GM18499 (cell line): Measurements from ENCODE around the gene PRDM16.

Source experiments
- ATAC-seq: cut with Tn5 transposase; IDR thresholded peaks from one replicate; pipeline ENCODE4 v1.9.1; 2021; ENCODE audit warnings: moderate number of reproducible peaks; ENCODE audit not compliant: insufficient read depth, unreplicated experiment

Gene PRDM16

DNA sequence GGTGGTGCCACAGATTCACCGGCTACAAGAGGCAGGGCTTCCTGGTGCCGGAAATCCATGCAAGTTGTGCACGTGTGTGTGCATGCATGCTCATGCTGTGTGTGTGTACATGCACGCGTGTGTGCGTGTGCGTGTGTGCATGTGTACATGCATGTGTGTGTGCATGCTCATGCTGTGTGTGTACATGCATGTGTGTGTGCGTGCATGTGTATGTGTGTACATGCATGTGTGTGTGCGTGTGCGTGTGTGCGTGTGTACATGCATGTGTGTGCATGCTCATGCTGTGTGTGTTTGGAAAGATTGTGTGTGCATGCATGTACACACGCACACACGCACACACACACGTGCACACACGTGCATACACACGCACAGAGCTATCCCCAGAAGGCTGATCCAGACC lies 48.9 kb downstream of the PRDM16 start:
- no peak for ATAC-seq

- ATAC-seq: no peak
Measured at GRCh38 chr1:3119061-3119460, 50.1 kb downstream of the PRDM16 start.

DNA sequence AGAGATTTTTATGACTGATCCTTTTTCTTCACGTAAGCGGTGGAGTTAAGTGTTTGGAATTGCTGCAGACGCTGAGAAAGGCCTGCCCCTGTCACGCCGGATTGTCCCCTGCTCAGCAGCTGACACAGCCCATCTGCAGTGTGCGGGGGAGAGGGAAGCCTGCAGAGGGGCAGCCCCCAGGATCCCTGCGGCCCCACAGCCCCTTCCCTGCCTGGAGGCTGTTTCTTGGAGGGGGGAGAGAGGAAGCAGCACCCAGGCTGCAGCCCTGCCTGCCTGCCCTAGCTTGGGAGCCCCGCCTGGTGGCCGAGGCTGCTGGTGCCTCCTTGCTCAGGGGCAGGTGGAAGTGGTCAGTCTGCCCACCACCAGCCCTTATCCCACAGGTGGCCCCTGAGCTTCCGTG lies 50.7 kb downstream of the PRDM16 start:
- no peak for ATAC-seq

DNA sequence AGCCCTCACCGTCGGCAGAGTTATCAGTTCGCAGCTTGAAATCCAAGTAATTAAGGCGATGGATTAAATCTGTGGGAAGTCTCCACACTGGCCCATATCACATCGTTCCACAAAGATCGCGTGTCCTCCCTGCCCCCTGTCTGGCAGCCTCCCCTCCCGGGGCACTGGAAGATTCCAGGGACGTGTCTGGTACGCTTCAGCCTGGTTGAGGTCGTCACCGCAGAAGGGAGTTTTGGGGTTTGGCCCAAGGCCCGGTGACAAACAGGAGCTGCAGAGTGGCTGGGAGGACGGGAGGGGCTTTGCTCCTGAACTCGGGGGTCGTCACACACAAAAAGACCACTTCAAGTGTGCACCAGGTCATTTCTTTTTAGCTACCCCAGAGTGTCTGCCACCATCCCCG lies 51.1 kb downstream of the PRDM16 start:
- ATAC-seq: no peak

- ATAC-seq: no peak
Measured at GRCh38 chr1:3120994-3121393, 52.0 kb downstream of the PRDM16 start.

- ATAC-seq: no peak
Measured at GRCh38 chr1:3121401-3122210, 52.6 kb downstream of the PRDM16 start.

DNA sequence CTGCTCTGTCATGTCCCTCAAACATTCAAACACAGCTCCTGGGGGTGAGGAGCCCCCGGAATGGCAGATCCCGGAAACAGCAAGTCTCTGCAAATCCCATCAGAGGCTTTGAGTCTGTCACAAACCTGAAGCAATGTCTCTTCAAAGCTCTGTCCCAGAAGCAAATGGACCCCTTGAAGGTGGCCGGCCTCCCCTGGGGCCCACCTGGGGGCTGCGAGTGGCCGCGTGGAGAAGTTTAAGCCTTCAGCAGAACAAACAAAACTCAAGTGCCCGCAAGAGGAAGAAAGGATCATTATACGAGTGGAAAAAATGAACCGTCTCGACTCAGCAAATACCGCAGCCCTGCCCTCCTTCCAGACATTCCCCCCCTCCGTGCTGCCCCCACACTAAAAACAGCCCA lies 53.3 kb downstream of the PRDM16 start:
- no peak for ATAC-seq

GRCh38 chr1:3124246-3124645 lies 55.2 kb downstream of the PRDM16 start:
- no peak for ATAC-seq

DNA sequence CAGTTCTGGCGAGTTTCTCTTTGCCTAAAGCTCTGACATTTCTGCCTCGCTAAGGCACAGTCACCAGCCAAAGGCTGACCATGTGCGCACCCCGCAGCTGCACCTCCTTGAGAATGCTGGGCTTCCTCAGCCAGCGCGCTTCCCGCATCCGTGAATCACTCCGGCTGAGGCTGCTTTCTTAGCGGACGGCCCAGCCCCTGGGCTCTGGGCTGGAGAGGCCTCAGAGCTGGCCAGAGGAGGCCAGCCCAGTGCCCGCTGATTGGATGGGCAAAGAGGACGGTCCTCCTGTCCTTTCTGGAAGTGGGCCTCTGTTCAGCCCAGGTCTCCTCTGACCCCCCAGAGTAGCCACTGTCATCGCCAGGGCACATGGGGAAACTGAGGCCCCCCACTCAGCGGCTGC lies 56.1 kb downstream of the PRDM16 start:
- ATAC-seq: no peak

DNA sequence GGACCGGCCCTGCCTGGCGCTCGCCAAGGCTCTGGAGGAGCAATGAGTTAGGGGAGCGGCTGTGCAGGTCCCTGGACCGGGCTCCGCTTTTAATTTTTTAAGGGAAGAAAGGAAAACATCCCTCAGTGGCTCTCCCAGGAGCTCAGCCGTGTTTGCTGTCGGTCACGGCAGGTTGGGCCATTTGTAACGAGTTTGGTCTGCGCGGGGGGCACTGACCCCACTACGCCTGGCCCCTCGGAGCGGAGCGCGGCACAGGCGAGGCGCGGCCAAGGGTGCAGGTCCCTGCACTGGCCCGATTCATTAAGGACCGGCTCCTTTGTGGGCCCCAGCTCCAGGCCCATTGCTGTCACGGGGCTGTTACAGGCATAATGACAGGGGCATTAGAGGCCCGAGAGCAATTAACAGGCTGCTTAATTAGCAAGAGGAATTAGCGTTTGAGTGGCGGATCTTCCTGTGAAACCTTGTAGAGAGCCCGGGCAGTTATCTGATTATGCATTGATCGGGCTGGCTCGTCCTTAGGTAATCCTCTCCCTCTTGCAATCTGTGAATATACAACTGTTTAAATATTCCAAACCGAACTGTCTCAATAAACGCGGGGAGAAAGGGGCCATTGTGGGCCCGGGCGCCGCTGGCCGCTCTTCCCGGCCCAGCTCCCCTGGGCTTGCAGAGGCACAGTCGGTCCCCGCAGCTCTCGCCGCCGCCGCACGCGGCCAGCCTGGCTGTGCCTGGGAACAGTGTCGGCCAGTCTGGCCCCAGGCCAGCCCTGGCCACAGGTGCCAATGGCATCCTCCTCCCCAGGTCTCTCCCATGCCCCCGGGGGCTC lies 56.8 kb downstream of the PRDM16 start:
- no peak for ATAC-seq

DNA sequence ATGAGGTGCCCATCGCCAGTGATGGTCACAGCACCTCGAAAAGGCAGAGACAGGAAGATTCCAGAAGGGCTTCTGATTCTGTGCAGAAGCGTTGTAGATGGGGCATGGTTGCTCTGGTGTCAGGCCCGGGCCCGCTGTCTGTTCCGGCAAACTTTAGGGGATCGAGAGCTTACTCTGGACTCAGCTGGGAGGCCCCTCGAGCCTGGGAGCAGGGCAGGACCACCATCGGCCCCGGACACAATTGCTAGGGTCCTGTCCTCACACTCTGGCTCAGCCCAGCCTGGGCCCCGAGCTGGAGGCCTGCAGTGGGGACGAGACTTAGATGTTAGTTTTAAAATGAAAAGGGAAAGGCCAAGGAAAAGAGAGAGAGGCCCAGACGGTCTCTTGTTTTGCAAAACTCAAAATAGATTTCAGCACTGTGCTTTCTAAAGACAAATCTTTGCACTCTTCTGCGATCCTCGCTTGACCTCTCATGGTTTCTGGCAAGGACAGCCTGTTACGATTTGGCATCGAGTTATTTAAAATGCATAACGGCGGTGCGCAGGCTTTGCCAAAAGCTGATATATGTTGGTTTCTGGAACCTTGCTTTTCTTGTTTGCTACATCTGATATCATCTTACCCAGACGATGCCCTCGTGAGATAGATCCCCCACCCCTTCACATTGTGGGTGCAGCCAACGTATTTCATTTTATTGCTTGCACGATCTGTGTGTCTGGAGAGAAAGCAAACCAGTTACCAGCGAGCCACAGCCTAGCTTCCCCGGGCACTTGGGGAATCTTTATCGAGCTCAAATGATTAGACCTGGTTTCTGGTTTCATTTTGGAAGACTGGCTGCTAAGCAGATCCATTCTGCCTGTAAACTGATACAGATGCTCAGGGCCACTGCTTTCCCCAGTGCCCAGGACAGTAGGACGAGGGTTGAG lies 58.0 kb downstream of the PRDM16 start:
- ATAC-seq: no peak

- ATAC-seq: no peak
Measured at GRCh38 chr1:3127738-3128137, 58.7 kb downstream of the PRDM16 start.

DNA sequence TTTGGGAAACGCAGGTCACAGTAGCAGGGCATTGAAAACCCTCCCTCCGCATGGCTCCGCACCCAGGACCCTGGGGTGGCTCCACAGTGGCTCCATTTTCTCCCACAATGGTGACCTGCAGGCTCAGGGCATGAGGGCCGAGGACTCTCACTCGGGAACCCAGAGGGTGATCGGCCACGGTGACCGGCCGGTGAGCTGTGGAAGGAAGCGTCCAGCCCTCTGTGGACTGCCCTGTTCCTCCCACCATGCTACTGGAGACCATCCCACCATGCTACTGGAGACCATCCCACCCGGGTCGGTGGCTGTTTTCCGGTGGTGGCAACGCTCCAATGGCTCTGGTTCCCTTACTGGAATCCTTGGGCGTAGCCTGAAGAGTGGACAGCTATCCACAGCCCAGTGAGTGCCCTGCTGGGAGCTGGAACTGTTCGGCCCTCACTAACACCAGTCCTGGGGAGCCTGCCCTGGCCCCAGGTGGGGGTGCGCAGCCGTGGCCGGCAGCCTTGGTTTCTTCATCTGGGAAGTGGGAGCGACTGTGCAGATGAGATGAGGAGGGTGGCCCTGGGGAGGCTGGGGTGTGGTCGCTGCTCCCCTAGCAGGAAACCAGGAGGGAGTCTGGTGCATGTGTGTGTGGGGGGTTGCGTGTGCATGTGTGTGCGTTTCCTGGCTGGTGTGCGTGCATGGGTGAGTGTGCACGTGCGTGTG lies 59.6 kb downstream of the PRDM16 start:
- no peak for ATAC-seq

GRCh38 chr1:3129133-3129490 lies 60.1 kb downstream of the PRDM16 start:
- no peak for ATAC-seq

GRCh38 chr1:3130268-3130667 lies 61.3 kb downstream of the PRDM16 start:
- no peak for ATAC-seq

DNA sequence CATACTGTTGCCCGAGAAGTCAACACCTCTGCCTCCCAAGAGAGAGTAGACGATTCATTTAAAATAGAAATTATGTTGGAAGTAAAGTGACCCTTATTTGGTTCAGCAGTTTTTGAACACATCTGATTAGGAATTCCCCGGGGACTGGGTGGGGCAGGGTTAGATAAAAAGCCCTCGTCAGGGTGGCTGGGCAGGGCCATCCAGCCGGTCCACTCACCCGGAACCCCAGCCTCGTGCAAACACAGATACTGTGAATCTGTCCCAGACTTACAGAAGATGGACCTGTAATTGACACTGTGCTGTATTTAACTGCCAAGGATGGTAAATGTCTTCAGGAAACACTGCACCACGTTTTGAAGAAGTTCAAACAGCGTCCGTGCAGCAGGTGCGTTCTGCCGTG lies 63.7 kb downstream of the PRDM16 start:
- ATAC-seq: no peak

- no peak for ATAC-seq
Measured at GRCh38 chr1:3133686-3134085, 64.7 kb downstream of the PRDM16 start.

DNA sequence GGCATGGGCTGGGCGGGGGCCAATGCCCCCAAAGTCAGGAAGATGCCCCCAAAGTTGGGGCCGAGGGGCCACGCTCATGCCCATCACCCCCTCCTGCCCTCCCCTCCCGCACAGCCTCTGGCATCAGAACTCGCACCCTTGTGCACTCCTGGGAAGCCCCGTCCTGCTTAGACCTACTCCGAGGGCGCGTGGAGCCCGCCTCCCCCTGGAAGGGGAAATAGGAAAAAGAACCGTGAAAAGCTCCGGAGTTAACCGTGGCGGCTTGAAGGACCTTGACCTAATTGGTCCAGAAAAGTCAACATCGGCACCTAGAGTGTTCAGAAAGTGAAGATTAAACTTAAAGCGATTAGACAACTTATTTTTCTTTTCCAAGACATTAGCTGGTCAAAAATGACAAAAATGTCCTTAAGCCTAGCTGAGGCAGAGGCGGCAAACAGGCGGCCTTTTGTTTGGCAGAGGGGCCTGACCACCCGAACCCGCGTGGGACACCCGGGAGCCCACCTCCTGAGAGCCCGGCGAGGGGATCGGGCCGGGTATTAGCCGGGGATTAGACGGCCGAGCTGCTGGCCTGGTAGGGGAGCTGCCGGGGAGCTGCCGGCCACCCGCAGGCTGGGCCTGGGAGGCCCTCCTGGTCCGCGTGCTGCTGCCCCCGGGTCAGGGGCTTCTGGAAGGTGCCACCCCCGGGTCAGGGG lies 65.5 kb downstream of the PRDM16 start:
- ATAC-seq: no peak

DNA sequence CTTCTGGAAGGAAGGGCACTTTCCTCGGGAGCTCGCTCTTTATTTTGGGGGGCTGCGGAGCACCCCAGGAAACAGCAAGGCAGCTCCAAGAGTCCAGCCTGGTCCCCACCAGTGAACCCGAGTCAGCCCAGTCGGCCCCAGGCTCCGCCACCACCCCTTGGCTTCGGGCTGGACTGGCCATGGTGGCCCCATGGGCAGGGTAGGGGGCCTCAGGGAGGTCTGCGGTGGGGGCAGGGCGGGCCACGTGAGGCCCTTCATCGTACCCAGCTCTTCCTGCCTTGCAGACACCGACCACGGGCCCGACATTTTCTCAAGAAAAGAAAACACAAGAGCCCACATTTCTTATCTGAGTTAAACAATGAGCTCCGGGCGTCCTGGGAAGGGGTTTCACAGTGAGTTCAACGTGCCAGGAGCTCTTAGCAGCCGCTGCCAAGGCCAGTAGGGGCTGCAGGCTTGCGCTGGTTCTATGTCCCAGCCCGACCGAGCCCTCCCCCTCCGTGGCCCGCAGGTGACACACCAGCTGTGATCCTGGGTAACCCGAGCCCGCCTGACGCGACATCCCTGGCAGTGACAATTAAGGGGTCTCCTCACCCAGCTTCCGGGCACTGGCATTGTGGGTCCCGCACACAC lies 66.2 kb downstream of the PRDM16 start:
- no peak for ATAC-seq
